WTC11 (cell line): ENCODE data around the gene SLC10A2.

ENCODE experiments used
- ELF4 ChIP-seq: sonication (generic); formaldehyde crosslinking; IDR thresholded peaks from 2 replicates; pipeline ENCODE4 v1.8.1; 2022; ENCODE audit warnings: low read depth, mild to moderate bottlenecking, moderate library complexity, missing genetic modification reagents
- NFE2L1 ChIP-seq: sonication (generic); formaldehyde crosslinking; IDR thresholded peaks from 2 replicates; pipeline ENCODE4 v1.8.1; 2023; ENCODE audit warnings: missing genetic modification reagents
- ZNF396 ChIP-seq: fragments of 250-450 bp; sonication (Bioruptor Pico); IDR thresholded peaks from 2 replicates; pipeline ENCODE4 v1.8.0; 2021; ENCODE audit warnings: mild to moderate bottlenecking, moderate library complexity, borderline replicate concordance
- ZNF416 ChIP-seq: fragments of 250-450 bp; sonication (Bioruptor Pico); IDR thresholded peaks from 2 replicates; pipeline ENCODE4 v1.9.0; 2021; ENCODE audit warnings: mild to moderate bottlenecking, inconsistent platforms
- TF ChIP-seq, protein P1 (sequence below): fragments of 200-600 bp; IDR thresholded peaks from 2 replicates; pipeline ENCODE4 v1.8.0; 2022; ENCODE audit warnings: antibody characterized with exemption
- TF ChIP-seq, protein P2 (sequence below): sonication (generic); formaldehyde crosslinking; IDR thresholded peaks from 2 replicates; pipeline ENCODE4 v1.8.0; 2022; ENCODE audit warnings: mild to moderate bottlenecking, missing genetic modification reagents
- TF ChIP-seq, protein P3 (sequence below): sonication (generic); formaldehyde crosslinking; IDR thresholded peaks from 2 replicates; pipeline ENCODE4 v1.8.0; 2022; ENCODE audit warnings: mild to moderate bottlenecking, missing genetic modification reagents

DNA sequence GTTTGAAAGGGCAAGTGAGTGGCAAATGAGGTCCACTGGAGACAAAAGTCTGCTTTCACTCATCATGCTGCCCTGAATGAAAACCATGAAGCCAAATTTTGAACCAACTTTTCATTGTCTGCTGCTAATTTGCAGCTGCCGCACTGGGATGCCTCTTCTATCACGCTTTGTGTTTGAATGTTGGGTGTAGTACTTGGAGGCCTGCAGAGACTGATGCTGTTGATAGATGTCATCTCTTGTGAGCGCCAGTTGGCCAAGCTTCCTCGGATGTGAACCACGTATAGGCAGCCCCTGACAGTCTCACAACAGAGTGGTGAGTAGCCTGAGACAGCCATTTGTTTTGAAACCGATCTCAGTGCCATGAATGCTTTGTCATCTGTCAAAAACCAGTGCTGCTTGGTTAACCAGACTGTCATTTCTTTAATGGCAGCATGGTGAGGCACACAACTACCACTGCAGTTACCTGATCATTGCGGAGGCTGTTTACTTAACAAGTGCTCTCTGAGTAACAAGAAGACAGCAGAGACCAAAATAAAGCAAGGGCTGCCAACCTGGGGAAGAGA, 31.2 kb upstream of the SLC10A2 start:
- TF ChIP-seq, protein P1, sequence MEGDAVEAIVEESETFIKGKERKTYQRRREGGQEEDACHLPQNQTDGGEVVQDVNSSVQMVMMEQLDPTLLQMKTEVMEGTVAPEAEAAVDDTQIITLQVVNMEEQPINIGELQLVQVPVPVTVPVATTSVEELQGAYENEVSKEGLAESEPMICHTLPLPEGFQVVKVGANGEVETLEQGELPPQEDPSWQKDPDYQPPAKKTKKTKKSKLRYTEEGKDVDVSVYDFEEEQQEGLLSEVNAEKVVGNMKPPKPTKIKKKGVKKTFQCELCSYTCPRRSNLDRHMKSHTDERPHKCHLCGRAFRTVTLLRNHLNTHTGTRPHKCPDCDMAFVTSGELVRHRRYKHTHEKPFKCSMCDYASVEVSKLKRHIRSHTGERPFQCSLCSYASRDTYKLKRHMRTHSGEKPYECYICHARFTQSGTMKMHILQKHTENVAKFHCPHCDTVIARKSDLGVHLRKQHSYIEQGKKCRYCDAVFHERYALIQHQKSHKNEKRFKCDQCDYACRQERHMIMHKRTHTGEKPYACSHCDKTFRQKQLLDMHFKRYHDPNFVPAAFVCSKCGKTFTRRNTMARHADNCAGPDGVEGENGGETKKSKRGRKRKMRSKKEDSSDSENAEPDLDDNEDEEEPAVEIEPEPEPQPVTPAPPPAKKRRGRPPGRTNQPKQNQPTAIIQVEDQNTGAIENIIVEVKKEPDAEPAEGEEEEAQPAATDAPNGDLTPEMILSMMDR, result no peak
- no peak for TF ChIP-seq ELF4 (CRISPR knock-in tag)
- no peak for TF ChIP-seq ZNF416 (CRISPR knock-in tag)
- TF ChIP-seq ZNF396 (CRISPR knock-in tag), result no peak
- TF ChIP-seq, protein P2, sequence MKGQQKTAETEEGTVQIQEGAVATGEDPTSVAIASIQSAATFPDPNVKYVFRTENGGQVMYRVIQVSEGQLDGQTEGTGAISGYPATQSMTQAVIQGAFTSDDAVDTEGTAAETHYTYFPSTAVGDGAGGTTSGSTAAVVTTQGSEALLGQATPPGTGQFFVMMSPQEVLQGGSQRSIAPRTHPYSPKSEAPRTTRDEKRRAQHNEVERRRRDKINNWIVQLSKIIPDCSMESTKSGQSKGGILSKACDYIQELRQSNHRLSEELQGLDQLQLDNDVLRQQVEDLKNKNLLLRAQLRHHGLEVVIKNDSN (CRISPR knock-in tag), result no peak
- TF ChIP-seq, protein P3, sequence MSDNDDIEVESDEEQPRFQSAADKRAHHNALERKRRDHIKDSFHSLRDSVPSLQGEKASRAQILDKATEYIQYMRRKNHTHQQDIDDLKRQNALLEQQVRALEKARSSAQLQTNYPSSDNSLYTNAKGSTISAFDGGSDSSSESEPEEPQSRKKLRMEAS, result no peak
- TF ChIP-seq NFE2L1, result no peak
